Right renal cortex interstitium (tissue), 3 donors: ENCODE measurements around the gene AIMP1. TPM values are rescaled to one million over a fixed set of nuclear protein-coding genes. Genes with fewer than 3 reads are reported as not detected.
"Not testable (repeated sequence)": the region's sequence is repeated elsewhere in the genome, so short reads cannot be mapped to it uniquely, and the experiment has no call there.

Experiments used
- DNase-seq, 3 donors: peaks; one replicate each; pipeline ENCODE4 v3.0.0-alpha.2; 2013; ENCODE audit warnings: low read depth in 3 of 3, low spot score in 2 of 3
- polyA plus RNA-seq, 3 donors: library from polyadenylated mRNA; unstranded; fragments of 120-200 nt; gene quantifications; one replicate each; pipeline ENCODE4 v1.2.1, GENCODE V29; 2013; ENCODE audit not compliant: insufficient read length in 3 of 3

AIMP1 gene
- polyA plus RNA-seq, 3 donors: 78.7 to 97.0 (median 93.0) TPM

DNA sequence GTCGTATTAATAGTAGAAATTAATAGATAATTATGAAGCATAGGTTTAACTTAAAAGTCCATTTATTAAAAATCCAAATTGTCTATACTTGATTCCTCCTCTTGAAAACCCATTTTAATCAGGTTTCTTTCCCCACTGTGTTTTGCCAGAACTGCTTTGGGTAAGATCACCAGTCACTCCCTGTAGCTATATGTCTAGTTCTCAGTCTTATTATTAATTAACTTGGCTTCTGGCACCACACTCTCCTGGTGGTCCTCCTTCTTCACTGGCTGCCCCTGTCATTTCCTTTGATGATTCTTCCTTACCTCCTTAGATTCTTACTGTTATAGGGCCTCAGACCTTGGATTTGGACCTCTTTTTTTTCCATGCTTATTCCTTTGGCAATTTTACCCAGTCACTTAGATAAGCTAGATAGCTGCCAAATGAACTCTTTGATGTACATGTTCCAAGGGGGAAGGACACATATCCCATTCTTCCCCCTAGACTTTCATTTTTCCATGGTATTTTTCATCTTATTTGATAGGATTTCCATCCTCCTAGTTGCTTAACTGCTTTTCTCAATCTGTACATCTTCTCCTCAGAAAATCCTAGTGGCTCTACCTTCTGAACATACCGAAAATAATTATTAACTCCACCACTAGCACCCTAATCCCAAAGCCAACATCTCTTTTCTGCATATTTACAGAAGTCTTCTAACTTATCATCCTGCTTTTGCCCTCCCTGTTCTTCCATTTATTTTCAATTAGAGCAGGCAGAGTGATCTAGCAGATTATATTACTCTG lies 27.7 kb downstream of the AIMP1 start:
- no peak for DNase-seq

DNA sequence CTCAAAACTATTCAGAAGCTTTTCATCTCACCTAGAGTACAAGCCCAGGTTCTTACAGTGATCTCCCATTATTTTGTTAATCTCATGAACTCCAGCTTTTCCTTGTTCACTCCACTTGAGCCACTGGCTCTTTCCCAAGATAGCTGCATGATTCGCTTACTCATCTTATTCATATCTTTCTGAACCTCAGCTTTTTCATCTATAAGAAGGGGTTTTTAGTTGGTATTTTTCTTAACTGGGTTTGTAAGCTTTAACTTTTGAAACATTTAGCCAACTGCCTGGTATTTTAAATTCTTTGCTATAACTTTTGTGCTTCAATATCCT lies 28.3 kb downstream of the AIMP1 start:
- no peak for DNase-seq

DNA sequence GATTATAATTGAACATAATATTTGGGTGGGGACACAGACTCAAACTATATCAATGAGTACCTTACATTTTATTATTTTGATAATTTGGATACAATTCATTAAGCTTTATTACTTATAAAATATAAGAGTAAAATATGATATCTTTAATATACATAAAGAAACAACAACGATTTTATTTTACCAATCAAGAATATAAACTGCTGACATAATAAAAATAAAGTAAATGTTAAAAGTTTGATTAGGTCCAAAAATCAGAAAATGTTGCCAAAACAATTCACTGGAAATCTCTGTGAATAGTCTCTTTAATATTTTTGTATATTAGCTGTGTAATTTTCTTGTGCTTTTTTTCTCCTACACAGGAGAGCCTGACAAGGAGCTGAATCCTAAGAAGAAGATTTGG lies 30.8 kb downstream of the AIMP1 start:
- DNase-seq: no peak

DNA sequence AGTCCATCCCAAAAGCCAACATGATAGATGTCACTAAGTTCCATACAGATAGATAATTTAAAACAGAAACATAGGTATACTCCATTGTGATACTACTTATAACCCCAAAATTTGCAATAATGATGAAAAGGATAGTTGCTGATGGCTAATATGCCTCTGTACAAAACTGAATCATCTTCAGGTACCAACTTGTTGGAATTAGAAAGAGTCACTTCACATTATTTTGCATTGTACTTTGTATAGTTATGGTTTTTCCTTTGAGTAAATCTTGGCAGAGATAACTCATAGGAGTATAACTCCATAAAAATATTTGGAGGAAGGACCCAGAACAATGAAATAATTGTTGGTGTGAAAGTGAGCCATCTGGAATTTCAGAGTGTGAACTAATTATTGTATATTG lies 34.7 kb downstream of the AIMP1 start:
- DNase-seq: no peak

DNA sequence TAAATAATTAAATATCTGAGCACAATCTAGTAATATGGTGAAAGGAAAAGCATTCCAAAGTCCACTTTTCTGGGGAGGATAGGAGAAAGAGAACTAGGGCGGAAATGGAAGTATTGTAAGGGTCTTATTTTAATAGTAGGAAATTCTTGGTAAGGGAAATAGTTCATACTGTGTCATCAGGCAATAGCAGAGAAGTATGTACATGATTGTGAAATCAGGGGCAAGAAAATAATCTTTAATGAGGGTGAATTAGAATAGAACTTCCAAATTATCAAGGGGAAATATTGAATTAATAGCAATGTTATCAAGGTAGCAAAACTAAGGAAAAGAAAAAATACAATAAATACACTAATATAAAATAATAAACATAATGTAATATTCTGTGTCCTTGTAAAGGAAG lies 37.4 kb downstream of the AIMP1 start:
- no peak for DNase-seq

DNA sequence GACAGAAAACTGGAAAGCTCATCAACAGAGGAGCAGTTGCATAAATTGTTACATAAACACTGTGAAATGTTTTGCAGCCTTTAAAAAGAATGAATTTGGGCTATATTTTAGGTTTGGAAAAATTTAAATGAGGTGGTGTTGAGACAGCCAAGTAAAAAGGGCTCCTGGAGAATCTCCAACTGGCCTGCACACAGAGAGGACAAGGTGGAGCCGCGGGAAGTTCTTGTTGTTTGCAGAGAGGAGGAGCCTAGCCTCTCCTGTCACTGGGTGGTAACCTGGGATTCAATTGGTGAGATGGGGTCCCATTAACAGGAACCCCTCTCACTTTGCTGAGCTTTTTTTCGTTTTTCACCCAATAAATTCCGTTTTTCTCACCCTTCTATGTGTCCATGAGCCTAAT lies 38.8 kb downstream of the AIMP1 start:
- DNase-seq: no peak

DNA sequence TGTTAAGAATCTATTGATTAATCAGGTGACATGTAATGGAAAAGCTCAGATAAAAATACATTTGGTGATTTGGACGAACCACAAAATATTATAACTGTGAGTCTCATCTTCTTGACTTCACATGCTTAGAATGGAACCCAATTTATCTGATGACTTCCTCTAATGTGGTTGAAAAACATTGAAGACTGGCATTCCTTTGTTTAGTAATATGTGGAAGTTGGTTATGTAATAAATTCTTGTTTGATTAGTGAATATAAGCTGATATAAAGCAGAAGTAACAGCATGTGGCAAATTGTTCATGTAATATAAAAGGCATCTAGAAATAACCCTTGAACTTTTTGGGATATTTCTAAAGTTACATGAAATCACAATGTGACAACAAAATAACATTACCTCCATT lies 42.5 kb downstream of the AIMP1 start:
- no peak for DNase-seq

DNA sequence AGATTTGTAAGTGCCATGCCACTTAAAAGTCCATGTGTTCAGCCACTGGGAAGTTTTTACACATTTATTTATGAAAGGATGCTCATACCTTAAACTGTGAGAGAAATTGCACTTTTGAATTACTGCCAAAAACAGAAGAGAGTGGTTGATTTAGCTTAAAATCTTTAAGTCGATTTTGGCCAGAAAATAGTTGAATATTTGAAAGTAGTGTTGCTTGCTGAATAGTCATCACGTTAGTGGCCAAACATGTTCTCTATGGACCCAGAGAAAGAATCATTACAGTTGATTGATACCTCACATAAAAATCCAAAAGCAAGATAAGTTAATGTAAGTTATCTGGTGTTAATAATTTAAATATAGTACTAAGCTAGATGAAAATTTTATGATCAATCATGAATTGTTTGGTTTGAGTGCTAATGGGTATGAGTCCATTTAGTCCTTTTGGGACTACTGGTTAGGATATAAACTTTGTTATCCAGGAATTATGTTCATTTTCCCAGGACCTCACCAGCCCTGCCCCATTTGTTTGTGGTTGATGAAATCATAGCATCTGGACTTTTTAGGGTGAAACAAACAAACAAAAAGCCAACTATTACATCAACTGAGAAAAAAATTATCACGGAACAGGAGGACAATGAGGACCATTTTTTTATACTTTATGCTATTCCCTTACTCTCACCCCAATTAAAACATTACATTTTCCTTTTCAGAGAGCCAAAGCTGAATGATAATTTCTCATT lies 45.9 kb downstream of the AIMP1 start:
- DNase-seq: no peak

DNA sequence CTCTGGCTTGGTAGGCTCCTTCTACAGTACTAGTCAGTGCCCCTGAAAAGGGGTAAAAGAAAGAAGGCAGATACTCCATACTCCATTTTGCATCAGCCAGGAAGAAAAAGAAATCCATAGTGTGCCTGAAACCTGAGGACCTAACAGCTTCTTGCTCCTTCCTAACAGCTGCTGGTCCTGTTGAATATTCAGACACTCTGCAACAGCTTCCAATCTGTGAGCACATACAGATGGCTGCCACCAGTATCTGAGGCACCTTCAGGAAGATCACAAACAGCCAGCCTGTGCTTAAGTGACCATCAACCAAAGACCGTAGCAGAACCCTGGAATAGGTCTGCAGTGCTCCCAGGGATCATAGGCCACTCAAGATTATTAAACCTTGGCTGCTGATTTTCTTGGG lies 47.9 kb downstream of the AIMP1 start:
- no peak for DNase-seq

DNA sequence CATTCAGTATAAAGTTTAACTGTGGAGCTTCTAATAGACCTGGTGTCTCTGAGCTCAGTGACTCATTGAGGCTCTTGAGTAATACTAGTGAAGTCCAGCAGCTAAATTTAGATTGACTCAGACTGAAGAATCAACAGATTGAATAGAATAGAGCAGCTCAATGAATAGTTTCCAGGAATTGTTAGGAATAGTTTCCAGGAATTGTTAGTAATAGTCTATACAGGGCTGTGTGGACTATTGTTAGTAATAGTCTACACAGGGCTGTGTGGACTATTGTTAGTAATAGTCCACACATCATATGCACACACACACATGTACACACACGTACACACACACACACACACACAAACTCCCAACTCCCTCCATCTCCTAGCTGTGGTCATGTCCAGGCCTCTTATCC lies 49.3 kb downstream of the AIMP1 start:
- DNase-seq: no peak

DNA sequence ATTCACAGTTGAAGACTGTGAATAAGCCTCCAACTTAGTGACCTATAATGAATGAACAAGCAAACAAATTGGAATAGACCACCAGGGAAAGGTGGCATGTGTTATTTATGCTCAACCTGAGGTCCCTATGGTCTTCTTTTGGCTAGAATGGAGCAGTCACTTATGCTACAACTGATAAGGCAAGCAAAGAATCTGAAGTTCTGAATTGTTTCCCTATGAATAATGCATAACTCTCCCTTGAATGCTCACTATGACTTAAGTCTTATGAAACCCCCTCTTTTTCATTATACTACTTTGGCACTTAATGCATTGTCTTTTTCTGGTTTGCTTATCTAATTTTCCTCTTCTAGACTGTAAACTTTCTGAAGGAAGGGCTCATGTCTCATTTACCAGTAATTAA lies 49.7 kb downstream of the AIMP1 start:
- DNase-seq: no peak

DNA sequence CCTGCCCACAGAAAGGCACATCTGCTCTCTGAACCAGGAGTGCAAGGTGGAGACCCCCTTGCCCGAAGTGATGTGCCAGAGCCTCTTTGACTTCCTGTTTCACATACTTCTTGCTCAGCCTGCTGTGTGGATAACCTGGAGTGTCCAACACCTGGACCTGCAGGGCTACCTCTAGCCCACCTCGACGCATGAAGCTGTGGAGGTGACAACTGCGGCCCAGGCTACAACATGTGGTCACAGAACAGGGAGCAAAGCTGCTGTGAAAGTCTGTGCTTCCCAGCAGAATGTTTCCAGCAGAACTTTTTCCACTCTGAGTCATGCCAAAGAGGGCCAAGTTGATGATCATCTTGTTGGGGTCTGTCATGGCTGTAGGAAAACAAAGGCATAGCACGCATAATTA lies 50.7 kb downstream of the AIMP1 start:
- no peak for DNase-seq

DNA sequence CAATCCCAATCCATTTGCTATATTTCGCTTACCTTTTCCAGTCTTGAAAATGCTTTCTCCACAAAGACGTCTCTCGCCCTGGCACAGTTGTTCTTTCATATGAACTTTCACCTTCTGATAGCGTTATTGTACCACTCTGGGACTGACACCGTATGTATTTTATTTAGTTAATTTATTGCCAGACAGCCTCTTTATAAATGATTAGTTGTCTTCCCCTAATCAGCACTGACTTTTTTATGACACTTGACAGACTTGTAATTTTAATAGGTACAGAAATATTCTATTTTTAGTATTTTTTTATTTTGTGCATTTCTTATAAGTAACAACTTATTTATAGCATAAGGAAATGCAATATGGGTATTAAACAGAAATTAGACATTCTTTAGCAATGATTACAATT lies 52.3 kb downstream of the AIMP1 start, which contains the start of gene GIMD1:
Gene GIMD1, minus strand, starts transcription at position 101 of the 400 bp plus-strand sequence. CDS start 1,343 bp downstream, outside the sequence.
- DNase-seq: no peak

DNA sequence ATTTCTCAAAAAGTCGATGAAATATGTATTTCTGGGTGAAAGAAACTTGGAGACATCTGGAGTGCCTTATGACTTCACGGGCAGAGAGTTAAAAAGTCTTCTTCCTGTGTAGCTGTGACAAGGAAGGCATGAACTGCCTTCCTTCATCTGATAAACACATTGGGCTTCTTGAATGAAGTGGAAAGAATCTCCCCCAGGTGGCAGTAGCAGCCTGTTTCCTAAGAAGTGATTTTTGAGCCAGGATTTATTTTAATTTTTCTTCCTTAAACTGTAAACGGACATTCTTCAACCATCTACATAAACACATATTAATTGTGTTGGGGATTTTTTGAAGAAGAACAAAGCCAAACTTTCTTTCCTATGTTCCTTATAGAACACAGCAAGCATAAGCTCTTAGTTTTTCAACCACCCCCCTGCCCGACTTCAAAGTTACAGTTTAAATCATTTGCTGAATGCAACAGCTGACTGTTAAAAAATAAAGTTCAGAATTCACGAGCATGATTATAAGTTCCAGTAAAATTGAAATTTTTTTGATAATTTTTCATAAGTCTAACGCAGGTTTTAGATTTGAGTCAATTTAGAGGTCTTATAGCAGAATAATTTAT lies 53.2 kb downstream of the AIMP1 start:
- DNase-seq: peak; percentile 40 to 48 (median 45)

DNA sequence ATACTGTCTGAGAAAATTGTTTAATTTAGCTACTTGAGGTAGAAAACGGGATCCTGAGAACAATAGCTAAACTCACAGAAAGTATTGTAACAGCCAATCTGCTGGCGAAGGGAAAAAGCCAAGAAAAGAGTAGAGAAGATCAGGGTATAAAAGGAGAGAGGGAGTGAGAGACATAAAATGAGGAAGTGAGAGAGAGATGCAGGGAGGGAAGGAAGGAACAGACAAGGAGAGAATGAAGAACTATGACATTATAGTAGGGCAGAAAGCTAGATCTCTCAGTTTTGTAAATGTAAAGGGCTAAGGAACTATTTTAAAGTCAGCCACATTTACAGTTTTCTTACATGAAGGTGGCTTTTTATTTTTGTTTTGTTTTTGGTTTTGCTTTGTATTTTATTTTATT lies 53.9 kb downstream of the AIMP1 start:
- DNase-seq: no peak

DNA sequence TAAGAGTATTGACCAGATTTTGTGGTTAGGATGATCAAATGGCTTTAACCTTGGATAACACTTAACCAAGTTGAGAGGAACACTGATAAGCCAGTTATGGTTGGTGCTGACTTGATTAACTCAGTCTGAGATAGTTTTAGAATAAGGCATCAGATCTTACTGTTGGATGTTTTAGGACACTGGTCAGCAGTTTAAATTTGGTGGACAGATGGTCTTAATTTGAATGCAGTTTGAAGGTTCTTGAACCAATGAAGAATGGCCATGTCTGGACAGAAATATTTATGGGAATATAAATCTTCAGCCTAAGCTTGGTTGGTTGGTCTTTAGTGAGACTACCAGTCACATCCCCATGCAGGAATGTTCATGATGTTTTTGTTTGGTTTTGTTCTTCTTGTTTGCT lies 54.8 kb downstream of the AIMP1 start:
- no peak for DNase-seq

DNA sequence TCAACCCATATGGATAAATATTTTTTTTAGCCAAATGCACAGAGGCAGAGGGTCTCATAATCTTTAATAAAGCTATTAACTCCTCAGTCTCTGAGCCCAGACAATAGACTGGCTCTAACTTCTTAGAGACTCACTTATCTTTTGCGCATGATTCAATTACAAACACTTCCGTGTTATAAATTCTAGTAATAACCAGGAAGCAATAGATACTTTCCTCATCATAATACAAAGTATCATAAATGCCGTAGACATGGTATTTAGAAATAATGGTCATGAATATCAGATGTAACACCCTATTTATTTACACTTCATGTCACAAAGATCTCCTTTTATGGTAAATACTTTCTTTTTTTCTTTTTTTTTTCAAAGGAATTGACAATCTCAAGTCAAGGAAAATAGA lies 56.7 kb downstream of the AIMP1 start:
- no peak for DNase-seq

DNA sequence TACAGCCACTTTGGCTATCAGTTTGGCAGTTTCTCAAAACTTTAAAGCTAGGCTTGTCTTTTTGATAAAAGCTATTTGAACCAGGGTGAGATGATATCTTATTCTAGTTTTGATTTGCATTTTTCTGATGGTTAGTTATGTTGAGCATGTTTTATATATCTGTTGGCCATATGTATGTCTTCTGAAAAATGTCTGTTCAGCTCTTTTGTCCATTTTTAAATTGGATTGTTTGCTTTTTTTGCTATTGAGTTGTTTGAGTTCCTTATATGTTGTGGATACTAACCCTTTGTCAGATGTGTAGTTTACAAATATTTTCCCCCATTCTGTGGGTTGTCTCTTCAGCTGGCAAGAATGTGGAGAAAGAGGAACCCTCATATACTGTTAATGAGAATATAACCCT lies 63.8 kb downstream of the AIMP1 start:
- no peak for DNase-seq

DNA sequence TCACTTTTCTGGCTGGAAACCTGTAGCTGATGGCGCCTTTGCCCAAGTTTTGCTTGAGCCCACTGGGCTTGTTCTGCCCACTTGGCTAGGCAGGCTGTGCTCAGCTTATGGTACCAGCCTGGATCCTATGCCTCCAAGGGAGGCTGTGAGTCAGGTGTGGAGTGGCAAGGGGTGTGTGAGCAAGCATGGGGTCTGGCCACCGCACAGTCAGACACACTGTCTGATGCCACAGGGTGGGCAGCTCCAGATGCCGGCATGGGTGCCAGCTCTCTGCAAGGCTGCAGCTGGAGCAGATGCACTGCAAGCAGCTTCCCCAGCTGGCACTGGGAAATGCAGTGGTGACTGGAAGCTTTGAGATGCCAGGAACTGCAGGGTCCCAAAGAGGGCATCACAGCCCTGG lies 68.5 kb downstream of the AIMP1 start:
- DNase-seq: no peak

DNA sequence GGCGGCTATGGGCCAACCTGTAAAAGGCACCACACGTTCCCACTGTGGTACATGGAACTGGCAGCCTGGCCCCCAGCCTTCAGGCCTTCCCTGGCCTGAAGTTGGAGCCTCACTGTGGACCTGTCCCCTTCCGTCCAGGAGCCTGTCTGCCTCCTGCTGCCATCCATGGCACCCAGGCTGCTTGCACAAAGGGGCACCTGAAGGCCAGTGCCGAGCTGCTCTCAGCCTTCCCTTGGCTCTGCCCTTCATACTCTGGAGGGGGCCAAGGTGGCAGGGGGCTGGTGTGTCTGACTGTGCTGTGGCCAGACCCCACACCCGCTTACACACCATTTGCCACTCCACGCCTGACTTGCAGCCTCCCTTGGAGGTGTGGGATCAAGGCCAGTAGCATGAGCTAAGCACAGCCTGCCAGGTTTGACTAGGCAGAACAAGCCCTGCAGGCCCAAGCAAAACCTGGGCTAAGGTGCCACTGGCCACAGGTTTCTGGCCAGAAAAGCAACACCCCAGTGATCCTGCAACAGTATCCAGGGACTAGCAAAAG lies 69.6 kb downstream of the AIMP1 start:
- no peak for DNase-seq

DNA sequence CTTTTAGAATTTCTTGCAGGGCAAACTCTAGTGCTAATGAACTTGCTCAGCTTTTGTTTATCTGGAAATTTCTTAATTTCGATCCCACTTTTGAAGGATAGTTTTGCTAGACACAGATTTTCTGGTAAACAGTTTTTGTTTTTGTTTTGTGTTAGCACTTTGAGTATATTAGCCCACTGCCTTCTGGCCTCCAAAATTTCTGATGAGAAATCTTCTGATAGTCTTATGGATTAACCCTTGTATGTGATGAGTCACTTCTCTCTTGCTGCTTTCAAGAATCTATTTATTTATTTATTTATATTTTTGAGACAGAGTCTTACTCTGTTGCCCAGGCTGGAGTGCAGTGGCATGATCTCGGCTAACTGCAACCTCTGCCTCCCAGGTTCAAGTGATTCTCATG lies 79.2 kb downstream of the AIMP1 start:
- DNase-seq: no peak

DNA sequence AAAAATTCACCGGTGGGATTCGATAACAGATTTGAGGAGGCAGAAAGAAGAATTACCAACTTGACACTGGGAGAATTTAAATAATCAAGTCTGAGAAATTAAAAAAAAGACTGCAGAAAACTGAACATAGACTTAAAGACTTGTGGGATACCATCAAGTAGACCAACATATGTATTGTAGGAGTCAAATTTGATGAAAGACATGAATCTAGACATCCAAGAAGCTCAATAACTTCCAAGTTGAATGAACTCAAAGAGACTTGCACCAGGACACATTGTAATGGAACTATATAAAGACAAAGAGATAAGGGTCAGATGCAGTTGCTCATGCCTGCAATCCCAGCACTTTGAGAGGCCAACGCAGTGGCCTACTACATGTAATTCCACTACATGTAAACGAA lies 82.5 kb downstream of the AIMP1 start:
- DNase-seq: not testable (repeated sequence)
